T-helper 9 cell (primary cell): ENCODE results near the gene KCNB1.

Source experiments
- DNase-seq: peaks from one replicate; pipeline ENCODE4 v3.0.0-alpha.2; 2020

KCNB1 gene

GRCh38 chr20:49468412-49468811 lies 14.1 kb downstream of the KCNB1 start:
- DNase-seq: no peak

GRCh38 chr20:49466114-49466912 lies 16.2 kb downstream of the KCNB1 start:
- no peak for DNase-seq

- no peak for DNase-seq
Observed at GRCh38 chr20:49464556-49464955, 17.9 kb downstream of the KCNB1 start.

GRCh38 chr20:49462626-49463025 lies 19.8 kb downstream of the KCNB1 start:
- no peak for DNase-seq

GRCh38 chr20:49461894-49462620 lies 20.4 kb downstream of the KCNB1 start:
- DNase-seq: no peak

- no peak for DNase-seq
Observed at GRCh38 chr20:49460916-49461315, 21.6 kb downstream of the KCNB1 start.

- DNase-seq: no peak
Observed at GRCh38 chr20:49460131-49460530, 22.3 kb downstream of the KCNB1 start.

- no peak for DNase-seq
Observed at GRCh38 chr20:49459684-49460083, 22.8 kb downstream of the KCNB1 start.

GRCh38 chr20:49457444-49457843 lies 25.0 kb downstream of the KCNB1 start:
- no peak for DNase-seq

- no peak for DNase-seq
Observed at GRCh38 chr20:49456646-49457045, 25.8 kb downstream of the KCNB1 start.

- no peak for DNase-seq
Observed at GRCh38 chr20:49455691-49456090, 26.8 kb downstream of the KCNB1 start.

GRCh38 chr20:49452011-49452482 lies 30.4 kb downstream of the KCNB1 start:
- no peak for DNase-seq

GRCh38 chr20:49450281-49450721 lies 32.2 kb downstream of the KCNB1 start:
- no peak for DNase-seq

- DNase-seq: no peak
Observed at GRCh38 chr20:49448917-49449316, 33.6 kb downstream of the KCNB1 start.

GRCh38 chr20:49447946-49448809 lies 34.3 kb downstream of the KCNB1 start:
- DNase-seq: no peak

- DNase-seq: no peak
Observed at GRCh38 chr20:49447364-49447763, 35.1 kb downstream of the KCNB1 start.

- DNase-seq: no peak
Observed at GRCh38 chr20:49446808-49447207, 35.7 kb downstream of the KCNB1 start.

GRCh38 chr20:49446080-49446479 lies 36.4 kb downstream of the KCNB1 start:
- no peak for DNase-seq

GRCh38 chr20:49445176-49445575 lies 37.3 kb downstream of the KCNB1 start:
- no peak for DNase-seq

- no peak for DNase-seq
Observed at GRCh38 chr20:49444553-49444990, 37.9 kb downstream of the KCNB1 start.

- DNase-seq: no peak
Observed at GRCh38 chr20:49437057-49437456, 45.4 kb downstream of the KCNB1 start.

GRCh38 chr20:49435639-49436038 lies 46.8 kb downstream of the KCNB1 start:
- DNase-seq: no peak

GRCh38 chr20:49433333-49433732 lies 49.1 kb downstream of the KCNB1 start:
- DNase-seq: no peak
